Endodermal cell (in vitro differentiated cells): Measurements from ENCODE around the gene NISCH. TPM values are rescaled to one million over a fixed set of nuclear protein-coding genes. Genes with fewer than 3 reads are reported as not detected.
A peak's percentile ranks its signal among the peaks of the same experiment; 100 is the strongest.

Source experiments
- DNase-seq: peaks from one replicate; pipeline ENCODE4 v3.0.0-alpha.2; 2017
- H3K27ac ChIP-seq: 2 replicates; pipeline ENCODE4 v1.5.1; 2013; ENCODE audit warnings: mild to moderate bottlenecking, low read depth, low read length, moderate library complexity
- H3K27me3 ChIP-seq: 2 replicates; pipeline ENCODE4 v1.6.1; 2013; ENCODE audit warnings: mild to moderate bottlenecking, low read length, moderate library complexity; ENCODE audit not compliant: insufficient read depth, control insufficient read depth, poor library complexity, severe bottlenecking
- H3K36me3 ChIP-seq: 2 replicates; pipeline ENCODE4 v1.7.0; 2013; ENCODE audit warnings: mild to moderate bottlenecking, low read length, moderate library complexity; ENCODE audit not compliant: control insufficient read depth, insufficient read depth
- H3K4me1 ChIP-seq: one replicate; pipeline ENCODE4 v1.7.0; 2013; ENCODE audit warnings: low read length; ENCODE audit not compliant: control insufficient read depth, insufficient read depth
- H3K4me3 ChIP-seq: 2 replicates; pipeline ENCODE4 v1.5.1; 2013; ENCODE audit warnings: mild to moderate bottlenecking, low read length, moderate library complexity
- H3K9ac ChIP-seq: 2 replicates; pipeline ENCODE4 v1.6.1; 2013; ENCODE audit warnings: mild to moderate bottlenecking, low read length, moderate library complexity; ENCODE audit not compliant: poor library complexity, severe bottlenecking; ENCODE audit errors: extremely low read depth
- H3K9me3 ChIP-seq: 2 replicates; pipeline ENCODE4 v1.6.1; 2013; ENCODE audit warnings: mild to moderate bottlenecking, low read length, moderate library complexity; ENCODE audit not compliant: control insufficient read depth
- H3K27ac Mint-ChIP-seq: 2 replicates; pipeline ENCODE4 v1.8.0; 2020; ENCODE audit warnings: mixed read lengths
- H3K27me3 Mint-ChIP-seq: 2 replicates; pipeline ENCODE4 v1.8.0; 2021; ENCODE audit warnings: mild to moderate bottlenecking, mixed read lengths; ENCODE audit not compliant: insufficient read depth
- H3K36me3 Mint-ChIP-seq: 2 replicates; pipeline ENCODE4 v1.8.0; 2020; ENCODE audit warnings: low read depth, mixed read lengths
- H3K4me1 Mint-ChIP-seq: 2 replicates; pipeline ENCODE4 v1.8.0; 2020; ENCODE audit warnings: mixed read lengths
- H3K4me3 Mint-ChIP-seq: 2 replicates; pipeline ENCODE4 v1.8.0; 2020; ENCODE audit warnings: mild to moderate bottlenecking, moderate library complexity, mixed read lengths
- H3K9me3 Mint-ChIP-seq: 2 replicates; pipeline ENCODE4 v1.8.0; 2020; ENCODE audit warnings: mild to moderate bottlenecking, mixed read lengths
- WGBS, 2 experiments: methylation state at CpG; one replicate each; pipeline versions ENCODE4 v1.1.5 to v1.1.7; 2013; ENCODE audit warnings: missing lambda C conversion rate in 2 of 2, mixed read lengths in 1 of 2; ENCODE audit not compliant: insufficient coverage in 1 of 2, insufficient read length in 1 of 2; 5-methylcytosine and 5-hydroxymethylcytosine counted together
- total RNA-seq, 2 donors: library from RNA; stranded (reverse); fragmentation: NEBNext Ultra II Directional in 1 of 2; extraction: Animal tissue kit (Norgen Biotek cat#: 25700) in 1 of 2; gene quantifications; 2 replicates in 1 of 2; 3 replicates in 1 of 2; pipeline ENCODE4 v1.2.1, GENCODE V29; 2021
- TF ChIP-seq, protein P1 (sequence below): fragments of 200-600 bp; sonication (generic); conservative IDR thresholded peaks from 2 replicates; pipeline ENCODE4 v1.5.0; 2021; ENCODE audit warnings: antibody characterized with exemption, mild to moderate bottlenecking

Gene NISCH
- total RNA-seq, 2 donors from 2014 or later: 151 to 156 TPM

DNA sequence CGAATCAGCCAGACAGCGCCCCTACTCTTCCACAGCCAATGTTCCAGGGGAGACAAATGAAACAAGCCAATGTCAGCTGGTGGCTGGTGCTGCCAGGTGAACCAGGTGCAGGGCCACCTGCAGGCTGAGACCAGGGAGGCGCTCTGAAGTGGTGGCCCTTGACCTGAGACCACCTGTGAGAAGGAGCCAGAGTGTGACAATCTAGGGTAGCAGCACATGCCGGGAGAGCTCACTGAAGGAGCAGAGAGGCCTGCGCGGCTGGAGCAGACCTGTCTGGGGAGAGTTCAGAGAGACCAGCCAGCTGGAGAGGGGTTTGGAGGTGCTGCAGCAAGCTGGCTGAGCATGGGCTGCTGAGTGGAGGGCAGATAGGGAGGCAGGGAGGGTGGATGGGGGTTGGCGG is 39.0 kb downstream of the NISCH start:
- DNase-seq: peak; percentile 70
- Mint-ChIP-seq H3K27me3 (no peaks in the 10 kb centered on the region), H3K4me3 (no peak overlapping the region), H3K4me1 (no peaks in the 10 kb centered on the region), H3K9me3 (no peaks in the 10 kb centered on the region), H3K27ac (peak overlapping the region; percentile 80), H3K36me3 (peaks cover 20% of the 10 kb centered on the region)
- 94 to 96% methylated on average over 5 to 7 of the region's 7 CpGs for WGBS, 2 experiments
- TF ChIP-seq, protein P1, sequence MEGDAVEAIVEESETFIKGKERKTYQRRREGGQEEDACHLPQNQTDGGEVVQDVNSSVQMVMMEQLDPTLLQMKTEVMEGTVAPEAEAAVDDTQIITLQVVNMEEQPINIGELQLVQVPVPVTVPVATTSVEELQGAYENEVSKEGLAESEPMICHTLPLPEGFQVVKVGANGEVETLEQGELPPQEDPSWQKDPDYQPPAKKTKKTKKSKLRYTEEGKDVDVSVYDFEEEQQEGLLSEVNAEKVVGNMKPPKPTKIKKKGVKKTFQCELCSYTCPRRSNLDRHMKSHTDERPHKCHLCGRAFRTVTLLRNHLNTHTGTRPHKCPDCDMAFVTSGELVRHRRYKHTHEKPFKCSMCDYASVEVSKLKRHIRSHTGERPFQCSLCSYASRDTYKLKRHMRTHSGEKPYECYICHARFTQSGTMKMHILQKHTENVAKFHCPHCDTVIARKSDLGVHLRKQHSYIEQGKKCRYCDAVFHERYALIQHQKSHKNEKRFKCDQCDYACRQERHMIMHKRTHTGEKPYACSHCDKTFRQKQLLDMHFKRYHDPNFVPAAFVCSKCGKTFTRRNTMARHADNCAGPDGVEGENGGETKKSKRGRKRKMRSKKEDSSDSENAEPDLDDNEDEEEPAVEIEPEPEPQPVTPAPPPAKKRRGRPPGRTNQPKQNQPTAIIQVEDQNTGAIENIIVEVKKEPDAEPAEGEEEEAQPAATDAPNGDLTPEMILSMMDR: peak; percentile 41
- H3K9me3 ChIP-seq: no peaks in the 10 kb centered on the region
- H3K36me3 ChIP-seq: peaks cover 20% of the 10 kb centered on the region
- H3K4me3 ChIP-seq: no peak overlapping the region
- H3K27ac ChIP-seq: peak overlapping the region; percentile 11
- no peak overlapping the region for H3K9ac ChIP-seq
- H3K4me1 ChIP-seq: no peaks in the 10 kb centered on the region
- H3K27me3 ChIP-seq: no peaks in the 10 kb centered on the region

DNA sequence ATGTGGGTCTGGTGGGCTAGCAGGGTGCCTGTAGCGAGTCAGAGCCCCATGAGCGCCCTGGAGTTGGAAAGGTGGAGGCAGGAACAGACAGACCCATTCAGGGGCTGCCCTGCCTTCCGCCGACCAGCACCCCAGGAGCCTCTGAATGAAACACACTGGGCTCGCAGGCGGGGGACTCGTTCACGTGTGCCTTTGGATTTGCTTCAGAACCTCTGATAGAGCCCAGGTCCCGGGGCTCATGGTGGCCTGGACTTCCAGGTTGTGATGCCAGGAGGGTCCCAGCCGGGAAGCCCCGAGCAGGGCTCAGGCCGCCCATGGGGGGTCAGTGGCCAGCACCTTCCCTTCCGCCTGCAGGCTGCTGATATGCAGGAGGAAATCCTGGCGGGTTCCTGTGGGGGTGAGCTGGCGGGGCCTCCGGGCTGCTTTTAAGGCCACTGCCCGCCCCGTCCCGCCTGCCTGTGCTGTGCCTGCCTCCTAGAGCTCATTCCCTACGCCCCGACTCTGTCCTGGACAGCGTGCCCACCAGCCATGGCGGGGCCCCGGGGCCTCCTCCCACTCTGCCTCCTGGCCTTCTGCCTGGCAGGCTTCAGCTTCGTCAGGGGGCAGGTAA is 39.6 kb downstream of the NISCH start, which contains the start of gene STAB1:
Gene STAB1, plus strand, starts transcription at position 453 of the 610 bp plus-strand sequence. Its CDS starts 76 bp downstream, at position 529.
- peak; percentile 63 for DNase-seq
- H3K36me3 ChIP-seq: peaks cover 15% of the 10 kb centered on the region
- no peaks in the 10 kb centered on the region for H3K9me3 ChIP-seq
- H3K27ac Mint-ChIP-seq: peak within 1 kb of the TSS; percentile 80
- H3K27me3 Mint-ChIP-seq: no peaks in the 10 kb centered on the region
- no peak within 1 kb of the TSS for H3K9ac ChIP-seq
- H3K4me1 ChIP-seq: no peaks in the 10 kb centered on the region
- H3K36me3 Mint-ChIP-seq: peaks cover 20% of the 10 kb centered on the region
- H3K27me3 ChIP-seq: no peaks in the 10 kb centered on the region
- peak within 1 kb of the TSS; percentile 66 for H3K27ac ChIP-seq
- TF ChIP-seq, protein P1: no peak
- no peaks in the 10 kb centered on the region for H3K9me3 Mint-ChIP-seq
- H3K4me3 Mint-ChIP-seq: no peak within 1 kb of the TSS
- 92% methylated on average over 15 to 25 of the region's 25 CpGs for WGBS, 2 experiments
- no peak within 1 kb of the TSS for H3K4me3 ChIP-seq
- H3K4me1 Mint-ChIP-seq: no peaks in the 10 kb centered on the region

DNA sequence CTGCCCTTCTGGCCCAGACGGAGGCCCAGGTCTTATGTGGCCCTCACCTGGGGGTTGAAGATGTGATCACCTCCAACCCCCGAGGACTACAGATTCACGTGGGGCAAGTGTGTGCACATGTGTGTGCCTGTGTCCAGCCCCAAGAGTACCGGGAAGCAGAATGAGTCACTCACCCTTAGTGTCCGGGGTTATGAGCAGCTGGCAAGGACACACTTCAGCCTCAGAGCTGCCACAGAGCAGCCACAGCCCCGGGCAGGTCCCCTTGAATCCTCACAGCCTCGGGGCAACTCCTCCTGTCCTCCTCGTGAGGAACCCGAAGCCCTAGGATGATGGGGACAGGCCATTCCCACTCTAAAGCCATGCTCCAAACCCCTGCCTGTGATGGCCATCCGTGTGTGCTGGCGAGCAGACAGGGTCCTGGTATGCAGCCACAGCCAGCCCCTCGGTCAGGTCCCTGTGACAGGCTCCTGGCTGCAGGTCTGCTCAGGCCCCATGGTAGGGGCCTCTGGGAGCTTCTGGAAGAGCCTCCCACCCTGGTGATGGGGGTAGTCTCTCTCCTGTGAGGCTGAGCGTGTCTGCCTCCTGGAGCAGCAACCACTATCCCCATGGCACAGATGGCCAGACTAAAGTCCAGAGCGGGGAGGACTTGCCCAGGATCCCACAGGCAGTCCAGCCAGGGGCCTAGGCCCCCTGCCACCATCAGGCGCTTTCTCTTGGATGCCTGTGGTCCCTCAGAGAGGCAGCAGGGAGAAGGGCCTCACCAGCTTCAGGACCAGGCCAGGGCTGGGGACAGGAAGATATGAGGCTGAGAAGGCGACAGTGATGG is 40.6 kb downstream of the NISCH start:
- Histone ChIP-seq H3K4me3 (no peak overlapping the region), H3K36me3 (peaks cover 8% of the 10 kb centered on the region), H3K9ac (no peak overlapping the region), H3K9me3 (no peaks in the 10 kb centered on the region), H3K27ac (peak overlapping the region; percentile 66), H3K27me3 (no peaks in the 10 kb centered on the region), H3K4me1 (no peaks in the 10 kb centered on the region)
- Mint-ChIP-seq H3K4me1 (no peaks in the 10 kb centered on the region), H3K9me3 (no peaks in the 10 kb centered on the region), H3K36me3 (peaks cover 15% of the 10 kb centered on the region), H3K4me3 (no peak overlapping the region), H3K27me3 (no peaks in the 10 kb centered on the region), H3K27ac (no peak overlapping the region)
- WGBS, 2 experiments: 90 to 96% methylated on average over 10 to 16 of the region's 16 CpGs
- no peak for DNase-seq
- TF ChIP-seq, protein P1: no peak
